Urinary bladder (tissue), 4 donors: Measurements from ENCODE around the gene TNFAIP1. TPM values are rescaled to one million over a fixed set of nuclear protein-coding genes. Genes with fewer than 3 reads are reported as not detected.
"Not testable (repeated sequence)": the region's sequence is repeated elsewhere in the genome, so short reads cannot be mapped to it uniquely, and the experiment has no call there.

Experiments used
- DNase-seq: peaks from one replicate; pipeline ENCODE4 v3.0.0-alpha.2; 2015; ENCODE audit errors: extremely low spot score
- H3K27ac ChIP-seq: one replicate; pipeline ENCODE4 v1.5.1; 2013; ENCODE audit warnings: low read depth, mild to moderate bottlenecking, moderate library complexity
- H3K36me3 ChIP-seq: one replicate; pipeline ENCODE4 v1.6.1; 2013; ENCODE audit warnings: mild to moderate bottlenecking, moderate library complexity; ENCODE audit not compliant: insufficient read depth
- H3K4me1 ChIP-seq: one replicate; pipeline ENCODE4 v1.6.1; 2013; ENCODE audit warnings: mild to moderate bottlenecking, moderate library complexity; ENCODE audit not compliant: insufficient read depth
- H3K4me3 ChIP-seq: one replicate; pipeline ENCODE4 v1.5.1; 2013; ENCODE audit warnings: low read depth, low read length
- WGBS: extraction: QIAGEN DNeasy Blood & Tissue Kit; methylation state at CpG from one replicate; pipeline ENCODE4 v1.1.7; 2013; 5-methylcytosine and 5-hydroxymethylcytosine counted together
- polyA plus RNA-seq: library from polyadenylated mRNA; stranded (reverse); fragments of 200-250 nt; gene quantifications from one replicate; pipeline ENCODE4 v1.2.3, GENCODE V29; 2013
- total RNA-seq: library from RNA; depleted of rRNA; stranded (reverse); fragments of >200 nt; gene quantifications from one replicate; pipeline ENCODE4 v1.2.3, GENCODE V29; 2014
- donor health status: healthy with polysubstance abuse.
- donor health status: healthy.

The TNFAIP1 gene
- total and polyA plus RNA-seq, 2 donors: 20.4 to 27.2 TPM

GRCh38 chr17:28331891-28332420, 3.6 kb upstream of the TNFAIP1 start:
- no peak overlapping the region for H3K27ac ChIP-seq
- no peaks in the 10 kb centered on the region for H3K4me1 ChIP-seq
- 89% methylated on average over 6 of the region's 6 CpGs for WGBS
- DNase-seq: no peak
- H3K4me3 ChIP-seq: no peak overlapping the region
- peaks cover 4% of the 10 kb centered on the region for H3K36me3 ChIP-seq

DNA sequence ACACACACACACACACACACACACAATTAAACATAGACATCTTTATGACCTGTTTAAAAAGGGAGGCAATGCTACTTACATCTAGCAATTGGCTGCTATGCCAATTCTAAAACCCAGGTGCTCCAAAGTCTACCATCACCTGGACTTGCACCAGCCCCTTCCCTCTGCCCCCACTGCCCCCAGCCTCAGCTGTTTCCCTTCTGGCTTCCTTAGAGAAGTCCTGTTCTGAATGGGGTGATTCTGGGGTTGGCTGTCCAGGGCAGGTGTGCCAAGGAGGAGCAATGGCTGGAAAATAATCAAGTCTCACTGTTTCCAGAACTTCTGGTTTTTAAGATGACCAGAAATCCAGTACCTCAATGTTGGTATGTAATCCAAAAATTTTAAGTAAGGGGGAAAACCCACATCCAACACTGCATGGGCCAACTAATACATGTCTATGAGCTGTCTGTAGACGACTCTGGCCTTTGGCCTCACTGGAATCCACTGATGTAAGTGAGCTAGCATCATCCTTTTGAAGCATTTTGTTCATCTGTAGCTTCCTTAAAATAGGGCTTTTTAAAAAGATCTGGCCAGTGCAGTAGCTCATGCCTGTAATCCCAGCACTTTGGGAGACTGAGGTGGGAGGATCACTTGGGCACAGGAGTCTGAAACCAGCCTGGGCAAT, 2.3 kb upstream of the TNFAIP1 start:
- Histone ChIP-seq H3K27ac (no peak overlapping the region), H3K4me1 (no peaks in the 10 kb centered on the region), H3K36me3 (peaks cover 4% of the 10 kb centered on the region), H3K4me3 (no peak overlapping the region)
- 53% methylated on average over 1 of the region's 1 CpG for WGBS
- DNase-seq: no peak

DNA sequence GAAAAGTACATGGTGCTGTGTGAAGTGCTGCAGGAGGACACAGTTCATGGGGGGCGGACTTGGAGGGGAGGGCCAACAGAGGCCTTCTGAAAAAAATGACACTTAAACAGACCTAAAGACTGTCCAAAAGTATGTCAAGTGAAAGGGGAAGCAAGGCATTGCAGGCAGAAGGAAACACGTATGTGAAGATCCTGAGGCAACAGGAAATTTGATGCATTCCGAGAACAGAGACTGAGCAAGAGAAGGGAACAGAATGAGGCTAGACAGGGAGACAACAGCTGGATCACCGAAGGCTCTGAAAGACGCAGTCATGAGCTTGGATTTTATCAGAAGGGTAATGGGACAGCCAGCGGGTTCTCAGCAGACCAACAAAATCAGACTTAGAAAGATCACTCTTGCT, 1.4 kb upstream of the TNFAIP1 start:
- WGBS: 56% methylated on average over 6 of the region's 6 CpGs
- Histone ChIP-seq H3K36me3 (peaks cover 4% of the 10 kb centered on the region), H3K27ac (no peak overlapping the region), H3K4me1 (no peaks in the 10 kb centered on the region), H3K4me3 (peak overlapping the region; percentile 72)
- no peak for DNase-seq

DNA sequence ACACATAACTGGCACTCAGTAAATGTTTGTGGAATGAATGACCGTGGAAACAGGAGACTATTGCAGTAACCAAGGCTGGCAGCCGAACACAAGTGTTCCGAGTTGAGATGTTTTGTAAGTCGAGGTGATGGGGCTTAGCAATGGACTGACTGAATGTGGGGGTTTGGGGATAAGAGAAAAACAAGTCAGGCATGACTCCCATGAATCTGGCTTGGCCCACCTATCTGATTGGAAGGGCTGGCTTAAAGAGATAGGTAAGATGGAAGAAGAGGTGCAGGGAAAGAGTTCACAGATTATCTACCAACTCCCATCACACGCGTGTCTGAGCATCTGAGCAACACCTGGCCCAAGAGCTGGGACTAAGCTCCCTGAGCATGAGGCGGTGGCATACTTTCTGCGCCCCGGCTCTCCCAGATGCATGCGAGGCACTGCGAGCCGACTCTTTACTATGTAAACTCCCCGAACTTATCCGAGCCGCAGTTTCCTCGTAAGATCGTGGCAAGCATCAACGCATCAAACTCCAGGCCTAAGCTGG, 828 bp upstream of the TNFAIP1 start:
- Histone ChIP-seq H3K36me3 (peaks cover 4% of the 10 kb centered on the region), H3K4me1 (no peaks in the 10 kb centered on the region), H3K4me3 (peak overlapping the region; percentile 72), H3K27ac (peak overlapping the region; percentile 82)
- no peak for DNase-seq
- WGBS: 9% methylated on average over 18 of the region's 18 CpGs

DNA sequence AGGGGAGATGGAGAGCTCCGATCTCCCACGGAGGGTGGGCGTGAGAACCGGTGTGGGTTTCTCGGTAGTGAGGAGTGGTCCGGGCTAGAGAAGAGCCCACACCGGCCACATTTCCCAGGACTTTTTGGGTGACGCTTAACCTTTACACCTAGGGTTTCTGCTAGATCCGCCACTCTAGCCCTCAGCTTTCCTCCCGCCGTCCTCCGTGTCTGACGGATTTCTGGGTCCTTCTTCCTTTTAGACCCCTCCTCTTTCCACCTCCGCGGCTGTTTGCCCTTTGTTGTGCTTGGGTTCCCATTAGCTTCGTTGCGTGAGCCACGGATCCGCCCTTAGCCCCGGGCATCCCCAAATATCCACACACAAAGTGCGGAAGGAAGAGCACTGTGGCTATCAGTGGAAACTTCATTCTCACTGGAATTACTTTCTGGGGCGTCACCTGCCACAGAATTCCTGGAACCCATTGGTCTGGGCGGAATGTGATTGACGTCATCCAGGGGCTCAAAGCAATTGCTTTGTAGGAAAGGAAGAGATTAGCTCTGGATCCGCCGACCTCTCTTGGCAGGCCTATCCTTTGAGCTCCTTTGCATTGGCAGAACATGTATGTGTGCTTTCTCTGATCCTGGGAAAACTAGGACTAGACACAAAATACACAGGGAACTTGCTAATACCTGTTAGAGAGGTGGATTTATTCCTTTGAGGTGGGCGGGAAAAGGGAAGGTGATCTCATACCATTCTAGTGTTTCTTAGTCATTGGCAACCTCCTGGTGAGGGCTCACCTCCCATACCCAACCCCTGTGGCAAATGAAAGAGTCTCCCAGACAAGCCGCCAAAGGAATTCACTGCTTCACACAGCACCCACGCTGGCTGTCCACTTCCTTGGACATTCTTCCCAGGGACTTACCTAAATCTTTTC, 654 bp downstream of the TNFAIP1 start:
- peak; percentile 70 for DNase-seq
- WGBS: 6% methylated on average over 29 of the region's 29 CpGs
- Histone ChIP-seq H3K27ac (peak overlapping the region; percentile 70), H3K4me3 (peak overlapping the region; percentile 78), H3K36me3 (peaks cover 4% of the 10 kb centered on the region), H3K4me1 (no peaks in the 10 kb centered on the region)

- no peak overlapping the region for H3K4me3 ChIP-seq
- no peak overlapping the region for H3K27ac ChIP-seq
- no peaks in the 10 kb centered on the region for H3K36me3 ChIP-seq
- no peak for DNase-seq
- WGBS: 53% methylated on average over 5 of the region's 5 CpGs
- no peaks in the 10 kb centered on the region for H3K4me1 ChIP-seq
Measured at GRCh38 chr17:28338056-28338768, 2.7 kb downstream of the TNFAIP1 start.

GRCh38 chr17:28338769-28339212, 3.2 kb downstream of the TNFAIP1 start:
- not testable (repeated sequence) for H3K4me3 ChIP-seq, H3K4me1 ChIP-seq, H3K36me3 ChIP-seq, H3K27ac ChIP-seq, DNase-seq
- 91% methylated on average over 8 of the region's 8 CpGs for WGBS

DNA sequence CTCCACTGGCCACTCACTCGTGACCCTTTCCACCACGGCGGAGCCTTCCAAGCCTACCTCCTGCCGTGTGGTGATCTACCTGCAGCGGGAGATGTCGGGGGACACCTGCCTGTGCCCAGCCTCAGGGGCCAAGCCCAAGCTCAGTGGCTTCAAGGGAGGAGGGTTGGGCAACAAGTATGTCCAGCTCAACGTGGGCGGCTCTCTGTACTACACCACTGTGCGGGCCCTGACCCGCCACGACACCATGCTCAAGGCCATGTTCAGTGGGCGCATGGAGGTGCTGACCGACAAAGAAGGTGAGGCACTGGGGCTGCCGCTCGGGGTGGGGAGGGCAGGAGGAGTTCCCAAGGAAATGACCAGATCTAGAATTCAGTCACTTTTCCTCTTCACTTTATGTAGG, 3.9 kb downstream of the TNFAIP1 start:
- no peaks in the 10 kb centered on the region for H3K4me1 ChIP-seq
- no peak overlapping the region for H3K27ac ChIP-seq
- no peaks in the 10 kb centered on the region for H3K36me3 ChIP-seq
- DNase-seq: no peak
- H3K4me3 ChIP-seq: no peak overlapping the region
- WGBS: 95% methylated on average over 15 of the region's 15 CpGs

- DNase-seq: no peak
- Histone ChIP-seq H3K4me3 (no peak overlapping the region), H3K36me3 (no peaks in the 10 kb centered on the region), H3K27ac (no peak overlapping the region), H3K4me1 (no peaks in the 10 kb centered on the region)
- 93% methylated on average over 6 of the region's 6 CpGs for WGBS
Measured at GRCh38 chr17:28340374-28340773, 4.8 kb downstream of the TNFAIP1 start.

DNA sequence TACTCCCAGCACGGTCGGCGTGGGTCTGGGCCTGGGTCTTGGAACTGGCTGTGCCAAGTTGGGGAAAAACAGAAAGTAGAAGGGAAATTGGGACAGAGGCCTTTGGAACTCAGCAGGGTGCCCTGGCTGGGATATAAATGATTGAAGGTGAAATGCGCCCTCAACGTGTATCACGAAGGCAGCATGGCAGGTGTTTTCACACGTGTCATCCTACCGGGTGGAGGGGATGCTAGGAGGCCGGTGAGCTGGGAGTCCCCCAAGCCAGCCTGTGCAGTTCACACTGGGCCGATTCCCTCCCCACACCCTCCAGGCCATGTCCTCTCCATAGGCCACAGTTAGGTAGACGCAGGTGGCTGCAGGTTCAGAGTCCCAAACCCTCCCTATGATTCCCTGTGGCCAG, 6.0 kb downstream of the TNFAIP1 start:
- DNase-seq: no peak
- H3K4me1 ChIP-seq: no peaks in the 10 kb centered on the region
- no peak overlapping the region for H3K4me3 ChIP-seq
- 95% methylated on average over 11 of the region's 11 CpGs for WGBS
- no peak overlapping the region for H3K27ac ChIP-seq
- H3K36me3 ChIP-seq: no peaks in the 10 kb centered on the region

DNA sequence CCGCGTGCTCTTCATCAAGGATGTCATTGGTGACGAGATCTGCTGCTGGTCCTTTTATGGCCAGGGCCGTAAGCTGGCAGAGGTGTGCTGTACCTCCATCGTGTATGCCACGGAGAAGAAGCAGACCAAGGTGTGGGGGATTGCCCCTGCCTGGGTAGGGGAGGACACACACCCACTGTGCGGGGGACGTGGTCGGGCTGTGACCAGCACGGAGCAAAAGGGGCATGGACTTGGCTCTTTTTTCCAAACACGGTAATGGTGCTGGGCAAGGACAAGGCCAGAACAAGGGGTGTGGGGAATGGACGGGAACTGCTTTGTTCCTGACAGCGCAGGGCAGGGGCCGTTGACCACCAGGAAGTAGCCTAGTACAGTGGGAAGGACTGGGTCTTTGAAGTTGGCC, 6.8 kb downstream of the TNFAIP1 start:
- DNase-seq: no peak
- no peaks in the 10 kb centered on the region for H3K4me1 ChIP-seq
- no peak overlapping the region for H3K4me3 ChIP-seq
- H3K36me3 ChIP-seq: no peaks in the 10 kb centered on the region
- 90% methylated on average over 14 of the region's 14 CpGs for WGBS
- no peak overlapping the region for H3K27ac ChIP-seq

DNA sequence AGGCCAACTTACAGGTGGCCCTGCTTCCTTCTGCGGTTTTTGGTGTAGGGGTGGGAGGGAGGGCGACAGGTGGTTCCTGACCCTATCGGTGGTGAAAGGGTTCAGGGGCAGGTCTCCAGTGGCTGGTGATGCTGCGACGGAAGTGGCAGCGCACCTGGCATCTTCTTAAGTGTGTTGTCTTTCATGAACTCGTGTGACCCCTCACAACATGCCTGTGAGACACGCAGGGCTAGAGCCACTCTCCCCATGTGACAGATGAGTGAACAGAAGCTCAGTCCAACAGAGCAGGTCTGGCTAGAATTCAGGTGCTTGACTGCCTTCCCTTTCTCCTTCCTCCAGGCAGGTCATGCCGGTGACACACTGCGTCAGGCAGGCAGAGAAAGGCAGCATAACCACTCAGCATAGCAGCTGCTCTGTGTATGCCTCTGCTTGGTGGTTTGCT, 8.0 kb downstream of the TNFAIP1 start:
- Histone ChIP-seq H3K4me3 (no peak overlapping the region), H3K4me1 (no peaks in the 10 kb centered on the region), H3K27ac (no peak overlapping the region), H3K36me3 (no peaks in the 10 kb centered on the region)
- WGBS: 84% methylated on average over 10 of the region's 10 CpGs
- no peak for DNase-seq

DNA sequence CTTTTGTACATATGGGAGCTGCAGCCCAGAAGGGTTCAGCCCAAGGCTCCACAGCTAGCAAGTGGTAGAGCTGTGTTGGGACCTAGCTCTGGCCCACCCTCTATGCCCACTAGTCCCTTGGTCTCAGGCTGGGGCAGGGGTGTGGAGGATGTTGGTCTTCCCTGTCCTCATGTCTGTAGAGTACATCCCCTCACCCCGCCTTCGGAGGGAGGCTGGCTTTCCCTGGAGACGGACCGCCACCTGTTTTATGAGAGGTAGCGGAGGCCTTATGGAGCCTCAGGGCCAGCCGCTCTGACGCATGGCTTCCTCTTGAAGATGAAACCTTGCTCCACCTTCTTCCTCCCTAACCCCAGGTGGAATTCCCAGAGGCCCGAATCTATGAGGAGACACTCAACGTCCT, 8.4 kb downstream of the TNFAIP1 start:
- WGBS: 86% methylated on average over 9 of the region's 9 CpGs
- H3K36me3 ChIP-seq: no peaks in the 10 kb centered on the region

More for the DNA sequence above, 8.4 kb downstream of the TNFAIP1 start:
- Histone ChIP-seq H3K4me3 (no peak overlapping the region), H3K4me1 (no peaks in the 10 kb centered on the region), H3K27ac (no peak overlapping the region)
- no peak for DNase-seq
